GM04503 (cell line): ENCODE measurements around the gene MMRN2.

Source experiments
- DNase-seq: peaks from one replicate; pipeline ENCODE4 v3.0.0-alpha.2; 2012; ENCODE audit warnings: low read depth

The MMRN2 gene

GRCh38 chr10:86888585-86889381, 68.6 kb downstream of the MMRN2 start:
- DNase-seq = peak; percentile 42
